ENCODE results near the gene TMEM44. TPM values are rescaled to one million over a fixed set of nuclear protein-coding genes. Genes with fewer than 3 reads are reported as not detected.

Gene TMEM44
- total RNA-seq, 4 donors from 2014 or later, result 3.0 to 5.4 (median 3.1) TPM

- Histone ChIP-seq H3K9me3 (no peaks in the 10 kb centered on the region), H3K36me3 (no peaks in the 10 kb centered on the region), H3K27me3 (peaks cover 3 to 11% (median 5%) of the 10 kb centered on the region in 3 donors), H3K27ac (no peak overlapping the region), H3K4me3 (no peak overlapping the region), H3K4me1 (peaks cover 3 to 14% of the 10 kb centered on the region in 2 donors)
- ATAC-seq (no peak), DNase-seq (no peak)
- TF ChIP-seq CTCF (IDR thresholded peaks at IDR 0.05 in 4 of 5, conservative IDR thresholded peaks at IDR 0.05 in 1 of 5) (no peak), POLR2A (IDR thresholded peaks at IDR 0.05) (no peak)
- intact Hi-C loops (cut with DNase I; ENCODE audit: low total_unique reads) (no loop called here), in situ Hi-C loops (cut with MboI; ENCODE audit: low sequenced_read_pairs in 4 of 4) (no loop called here)
Observed at GRCh38 chr3:194569252-194569651, 64.0 kb downstream of the TMEM44 start.

GRCh38 chr3:194565597-194566190 lies 67.5 kb downstream of the TMEM44 start:
- ATAC-seq (no peak), DNase-seq (no peak)
- H3K27me3 ChIP-seq, result peaks cover 0 to 5% (median 3%) of the 10 kb centered on the region in 3 donors
- no peak overlapping the region for H3K4me3 ChIP-seq
- no peak for TF ChIP-seq CTCF (IDR thresholded peaks at IDR 0.05 in 4 of 5, conservative IDR thresholded peaks at IDR 0.05 in 1 of 5)
- no peak for TF ChIP-seq POLR2A (IDR thresholded peaks at IDR 0.05)
- intact Hi-C loops (cut with DNase I; ENCODE audit: low total_unique reads), result no loop called here
- no peak overlapping the region for H3K27ac ChIP-seq
- H3K36me3 ChIP-seq, result no peaks in the 10 kb centered on the region
- no peaks in the 10 kb centered on the region for H3K9me3 ChIP-seq
- in situ Hi-C loops (cut with MboI; ENCODE audit: low sequenced_read_pairs in 4 of 4), result no loop called here
- no peaks in the 10 kb centered on the region for H3K4me1 ChIP-seq

DNA sequence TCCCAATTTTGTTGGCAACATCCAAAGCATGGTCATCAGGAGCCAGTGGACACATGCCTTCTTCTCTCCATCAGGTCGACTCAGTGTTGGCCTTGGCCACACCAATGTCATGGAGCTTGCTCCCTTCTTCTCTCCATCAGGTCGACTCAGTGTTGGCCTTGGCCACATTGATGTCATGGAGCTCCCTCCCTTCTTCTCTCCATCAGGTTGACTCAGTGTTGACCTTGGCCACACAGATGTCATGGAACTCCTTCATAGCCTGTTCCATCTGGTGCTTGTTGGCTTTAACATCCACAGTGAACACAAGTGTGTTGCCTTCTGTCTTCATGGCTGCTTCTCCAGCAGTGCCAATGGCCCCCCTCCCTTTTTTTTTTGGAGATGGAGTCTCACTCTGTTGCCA lies 70.2 kb downstream of the TMEM44 start:
- intact Hi-C loops (cut with DNase I; ENCODE audit: low total_unique reads), result no loop called here
- TF ChIP-seq CTCF (IDR thresholded peaks at IDR 0.05 in 4 of 5, conservative IDR thresholded peaks at IDR 0.05 in 1 of 5) (no peak), POLR2A (IDR thresholded peaks at IDR 0.05) (no peak)

DNA sequence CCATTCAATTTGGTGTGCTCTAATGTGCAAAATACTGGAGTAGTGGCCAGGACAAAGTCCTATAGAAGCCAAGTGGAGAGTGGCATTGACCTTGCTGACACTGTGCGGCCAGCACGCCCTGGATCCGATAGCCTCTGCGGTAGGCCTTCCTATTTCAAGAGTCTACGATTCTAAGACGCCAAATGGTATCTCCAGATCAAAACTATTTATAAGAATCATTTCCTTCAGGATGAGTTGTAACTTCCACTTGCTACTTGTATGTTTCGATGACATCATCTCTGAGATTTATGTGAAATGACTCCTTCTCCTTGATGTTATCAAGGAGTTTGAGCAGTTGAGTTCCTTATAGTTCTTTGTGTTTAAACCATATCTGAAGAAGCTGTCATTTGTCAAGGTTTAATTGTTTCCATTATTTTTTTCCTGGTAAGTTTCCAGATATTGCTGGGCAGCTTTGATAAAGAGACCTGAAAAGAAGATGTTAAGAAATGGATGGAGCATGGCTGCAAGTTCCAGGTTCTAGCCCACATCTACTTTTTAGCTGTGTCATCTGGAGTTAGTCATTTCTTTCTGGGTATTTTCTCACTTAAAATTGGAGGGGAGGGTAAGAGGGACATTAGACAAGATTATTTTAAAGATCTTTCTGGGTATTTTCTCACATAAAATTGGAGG lies 71.8 kb downstream of the TMEM44 start:
- no peak for TF ChIP-seq CTCF (IDR thresholded peaks at IDR 0.05 in 4 of 5, conservative IDR thresholded peaks at IDR 0.05 in 1 of 5)
- no peak for TF ChIP-seq POLR2A (IDR thresholded peaks at IDR 0.05)
- H3K36me3 ChIP-seq, result no peaks in the 10 kb centered on the region
- no peak for DNase-seq
- in situ Hi-C loops (cut with MboI; ENCODE audit: low sequenced_read_pairs in 4 of 4) (no loop called here), intact Hi-C loops (cut with DNase I; ENCODE audit: low total_unique reads) (no loop called here)
- peaks cover 0 to 5% (median 3%) of the 10 kb centered on the region in 3 donors for H3K27me3 ChIP-seq
- ATAC-seq, result no peak
- no peaks in the 10 kb centered on the region for H3K4me1 ChIP-seq
- H3K4me3 ChIP-seq, result no peak overlapping the region
- no peaks in the 10 kb centered on the region for H3K9me3 ChIP-seq
- no peak overlapping the region for H3K27ac ChIP-seq

More for the DNA sequence above, 70.2 kb downstream of the TMEM44 start:
- H3K27me3 ChIP-seq, result peaks cover 0 to 5% (median 3%) of the 10 kb centered on the region in 3 donors
- no peaks in the 10 kb centered on the region for H3K4me1 ChIP-seq
- in situ Hi-C loops (cut with MboI; ENCODE audit: low sequenced_read_pairs in 4 of 4), result no loop called here
- H3K36me3 ChIP-seq, result no peaks in the 10 kb centered on the region
- H3K4me3 ChIP-seq, result no peak overlapping the region
- no peak overlapping the region for H3K27ac ChIP-seq
- H3K9me3 ChIP-seq, result no peaks in the 10 kb centered on the region
- no peak for ATAC-seq
- DNase-seq, result no peak
